HG03575 (cell line): ENCODE data around the gene PRKCSH.
"Not testable (repeated sequence)": the region's sequence is repeated elsewhere in the genome, so short reads cannot be mapped to it uniquely, and the experiment has no call there.

Experiments used
- ATAC-seq: cut with Tn5 transposase; IDR thresholded peaks from one replicate; pipeline ENCODE4 v1.9.1; 2021; ENCODE audit not compliant: unreplicated experiment, insufficient number of reproducible peaks, low FRiP score; ENCODE audit errors: extremely low read depth

PRKCSH gene

GRCh38 chr19:11418549-11419506, 16.6 kb upstream of the PRKCSH start, which contains the start of gene RGL3:
Gene RGL3 (minus strand): TSS chr19:11419314. CDS start chr19:11419278, 36 bp downstream.
- ATAC-seq, result no peak

- no peak for ATAC-seq
These were observed 14.7 kb upstream of the PRKCSH start for GRCh38 chr19:11420429-11421370.

- no peak for ATAC-seq
These were observed 13.9 kb upstream of the PRKCSH start for GRCh38 chr19:11421371-11422098.

- no peak for ATAC-seq
These were observed 13.0 kb upstream of the PRKCSH start for GRCh38 chr19:11422163-11423065.

- ATAC-seq, result no peak
These were observed 12.2 kb upstream of the PRKCSH start for GRCh38 chr19:11423164-11423790.

- ATAC-seq, result no peak
These were observed 11.6 kb upstream of the PRKCSH start for GRCh38 chr19:11423791-11424181.

- ATAC-seq, result no peak
These were observed 9.5 kb upstream of the PRKCSH start for GRCh38 chr19:11425719-11426457.

GRCh38 chr19:11426656-11427055, 8.8 kb upstream of the PRKCSH start:
- ATAC-seq, result no peak

- not testable (repeated sequence) for ATAC-seq
These were observed 1.9 kb upstream of the PRKCSH start for GRCh38 chr19:11433526-11433925.

- ATAC-seq, result no peak
These were observed 755 bp upstream of the PRKCSH start for GRCh38 chr19:11434703-11435056.

GRCh38 chr19:11435833-11436313, 438 bp downstream of the PRKCSH start:
- no peak for ATAC-seq

GRCh38 chr19:11437955-11438354, 2.5 kb downstream of the PRKCSH start:
- ATAC-seq, result no peak

- ATAC-seq, result no peak
These were observed 8.6 kb downstream of the PRKCSH start for GRCh38 chr19:11444059-11444458.

- ATAC-seq, result no peak
These were observed 9.7 kb downstream of the PRKCSH start for GRCh38 chr19:11445141-11445540.

- no peak for ATAC-seq
These were observed 10.8 kb downstream of the PRKCSH start for GRCh38 chr19:11446271-11446651.

GRCh38 chr19:11446652-11447301, 11.3 kb downstream of the PRKCSH start:
- no peak for ATAC-seq
